GM21723 (cell line): ENCODE data around the gene PGP.
"Not testable (repeated sequence)": the region's sequence is repeated elsewhere in the genome, so short reads cannot be mapped to it uniquely, and the experiment has no call there.

Experiments used
- ATAC-seq: cut with Tn5 transposase; IDR thresholded peaks from one replicate; pipeline ENCODE4 v1.9.1; 2021; ENCODE audit warnings: mild to moderate bottlenecking, moderate library complexity; ENCODE audit not compliant: unreplicated experiment

Gene PGP

DNA sequence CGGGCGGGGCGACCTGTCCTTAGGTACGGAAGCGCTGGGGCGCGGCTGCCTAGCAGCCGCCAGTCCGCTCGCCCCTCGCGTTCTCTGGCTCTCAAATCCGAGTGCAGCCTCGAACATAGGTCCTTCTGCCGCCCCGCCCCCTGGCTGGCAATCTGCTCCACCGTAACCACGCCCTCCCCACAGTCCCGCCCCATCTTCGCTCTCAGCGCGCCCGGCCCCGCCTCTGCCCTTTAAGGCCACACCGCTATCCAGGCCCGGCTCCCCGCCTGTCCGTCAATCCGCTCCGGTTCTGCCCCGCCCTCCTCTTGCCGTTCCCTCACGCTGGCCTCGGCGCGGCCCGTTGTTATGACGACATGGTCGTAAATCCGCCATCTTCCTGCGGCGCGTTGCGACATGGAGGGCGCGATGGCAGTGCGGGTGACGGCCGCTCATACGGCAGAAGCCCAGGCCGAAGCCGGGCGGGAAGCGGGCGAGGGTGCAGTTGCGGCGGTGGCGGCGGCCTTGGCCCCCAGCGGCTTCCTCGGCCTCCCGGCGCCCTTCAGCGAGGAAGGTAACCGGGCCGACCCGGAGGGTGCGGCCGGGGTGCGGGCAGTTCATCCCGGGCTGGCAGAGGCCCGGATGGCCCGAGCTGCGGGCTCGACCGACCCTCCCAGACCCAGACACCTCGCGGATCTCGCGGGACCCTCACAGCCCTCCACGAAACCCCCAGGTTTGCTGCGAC lies 8.7 kb upstream of the PGP start, which contains the start of gene E4F1:
Gene E4F1 (plus strand): TSS at position 371 of the 721 bp plus-strand sequence. CDS start 23 bp downstream, at position 394.
- ATAC-seq: peak; percentile 89

DNA sequence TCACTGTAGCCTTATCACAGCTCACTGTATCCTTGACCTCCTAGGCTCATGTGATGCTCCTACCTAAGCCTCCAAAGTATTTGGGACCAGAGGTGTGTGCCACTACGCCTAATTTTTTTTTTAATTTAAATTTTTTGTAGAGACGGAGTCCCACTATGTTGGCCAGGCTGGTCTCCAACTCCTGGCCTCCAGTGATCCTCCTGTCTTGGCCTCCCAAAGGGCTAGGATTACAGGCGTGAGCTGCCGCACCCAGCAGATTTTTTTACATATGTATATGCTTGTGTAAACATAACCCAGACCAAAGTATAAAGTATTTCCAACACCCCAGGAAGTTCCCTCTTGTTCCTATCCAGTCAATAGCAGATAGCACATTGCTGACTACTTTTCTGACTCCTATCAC lies 1.7 kb upstream of the PGP start:
- ATAC-seq: no peak

DNA sequence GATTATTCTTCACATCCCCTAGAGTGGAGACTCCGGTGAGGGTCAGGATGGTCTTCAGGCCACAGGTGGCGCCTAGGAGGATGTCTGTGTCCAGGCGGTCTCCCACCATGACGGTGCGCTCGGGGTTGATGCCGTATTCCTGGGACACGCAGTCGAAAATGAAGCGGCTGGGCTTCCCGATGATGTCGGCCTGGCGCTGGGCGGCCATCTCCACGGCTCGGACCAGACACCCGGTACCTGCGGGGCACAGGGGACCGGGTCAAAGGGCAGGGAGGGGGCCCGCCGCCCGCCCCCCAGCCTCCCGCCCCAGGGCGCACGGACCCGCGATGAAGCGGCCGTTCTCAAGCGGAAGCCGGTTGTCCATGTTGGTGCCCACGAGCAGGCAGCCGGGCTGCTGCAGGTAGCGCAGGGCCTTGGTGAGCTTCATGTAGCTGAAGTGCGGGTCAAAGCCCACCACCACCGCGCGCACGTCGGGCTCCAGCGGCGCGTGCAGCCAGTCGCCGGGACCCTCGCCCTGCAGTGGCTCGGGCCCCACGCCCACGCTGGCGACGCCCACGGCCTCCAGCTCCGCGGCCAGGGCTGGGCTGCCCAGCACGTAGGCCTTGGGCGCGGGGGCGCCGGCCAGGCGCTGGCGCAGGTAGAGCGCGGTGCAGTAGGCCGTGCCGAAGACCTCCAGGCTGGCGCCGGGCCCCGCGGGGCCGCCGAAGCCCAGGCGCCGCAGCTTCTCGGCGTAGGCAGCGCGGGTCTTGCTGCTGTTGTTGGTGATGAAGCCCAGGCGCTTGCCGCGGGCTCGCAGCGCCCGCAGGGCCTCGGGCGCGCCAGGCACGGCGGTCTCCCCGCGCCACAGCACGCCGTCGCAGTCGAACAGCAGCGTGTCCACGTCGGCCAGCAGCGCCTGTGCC lies 572 bp downstream of the PGP start:
- ATAC-seq: peak; percentile 5

DNA sequence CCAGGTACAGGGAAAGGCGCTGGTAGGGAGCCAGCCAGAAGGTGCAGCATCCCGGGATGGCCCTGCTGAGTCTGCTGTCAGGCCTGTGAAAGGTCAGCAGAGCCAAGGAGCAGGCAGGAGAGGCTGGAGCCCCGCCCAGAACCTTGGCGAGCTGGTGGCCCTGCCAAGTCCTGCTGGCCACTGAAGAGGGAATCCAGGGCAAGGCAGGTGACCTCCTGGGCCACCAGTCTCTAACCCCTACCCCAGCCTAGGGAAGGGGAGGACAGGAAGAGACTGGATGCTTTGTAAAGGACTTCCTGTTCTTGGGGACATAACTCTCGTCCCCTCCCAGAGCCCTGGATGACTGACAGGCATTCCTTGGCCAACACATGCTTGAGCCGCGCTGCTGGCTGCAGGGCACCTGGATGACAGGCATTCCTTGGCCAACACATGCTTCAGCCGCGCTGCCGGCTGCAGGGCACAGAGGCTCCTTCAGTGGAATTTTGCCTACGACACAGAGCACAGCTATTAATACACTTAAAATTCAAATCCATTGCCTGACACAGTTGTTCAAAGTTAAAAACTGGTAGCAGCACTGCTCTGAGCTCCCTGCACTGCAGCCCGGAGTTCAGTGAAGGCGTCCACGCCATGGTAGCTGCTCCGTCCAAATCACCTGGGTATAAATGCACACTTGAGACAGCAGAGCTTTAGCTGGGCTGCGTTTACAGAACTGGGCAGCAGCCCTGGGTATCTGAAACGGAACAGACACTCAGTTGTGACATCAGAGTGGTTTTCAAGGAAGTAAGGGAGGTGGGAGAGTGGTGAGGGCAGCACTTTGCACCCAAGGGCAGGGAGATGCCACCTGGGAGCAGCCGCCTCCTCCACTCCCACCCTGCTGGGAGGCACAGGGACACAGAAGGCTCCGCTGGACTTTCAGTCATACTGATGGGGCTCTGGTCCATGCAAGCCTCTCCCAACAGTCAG lies 2.0 kb downstream of the PGP start:
- no peak for ATAC-seq

DNA sequence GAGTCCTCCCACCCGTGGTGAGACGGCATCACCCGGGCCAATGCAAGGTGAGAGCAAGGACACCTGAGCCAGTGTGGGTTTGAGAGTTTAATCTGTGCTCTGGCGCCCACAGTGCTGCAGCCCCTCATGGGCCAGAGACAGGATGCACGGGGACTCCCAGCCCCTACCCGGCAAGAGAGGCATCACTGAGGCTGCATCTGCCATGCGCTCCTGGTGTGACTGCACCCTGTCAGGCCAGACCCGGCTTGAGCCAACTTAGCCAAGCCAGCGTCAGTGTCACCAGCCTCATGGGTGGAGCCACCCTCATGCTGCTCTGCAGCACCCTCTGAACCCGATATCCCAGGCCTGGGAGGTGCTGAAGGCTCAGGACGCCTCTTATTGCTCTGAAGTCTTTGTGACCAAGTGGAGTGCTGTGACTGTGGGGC lies 2.7 kb downstream of the PGP start:
- no peak for ATAC-seq

DNA sequence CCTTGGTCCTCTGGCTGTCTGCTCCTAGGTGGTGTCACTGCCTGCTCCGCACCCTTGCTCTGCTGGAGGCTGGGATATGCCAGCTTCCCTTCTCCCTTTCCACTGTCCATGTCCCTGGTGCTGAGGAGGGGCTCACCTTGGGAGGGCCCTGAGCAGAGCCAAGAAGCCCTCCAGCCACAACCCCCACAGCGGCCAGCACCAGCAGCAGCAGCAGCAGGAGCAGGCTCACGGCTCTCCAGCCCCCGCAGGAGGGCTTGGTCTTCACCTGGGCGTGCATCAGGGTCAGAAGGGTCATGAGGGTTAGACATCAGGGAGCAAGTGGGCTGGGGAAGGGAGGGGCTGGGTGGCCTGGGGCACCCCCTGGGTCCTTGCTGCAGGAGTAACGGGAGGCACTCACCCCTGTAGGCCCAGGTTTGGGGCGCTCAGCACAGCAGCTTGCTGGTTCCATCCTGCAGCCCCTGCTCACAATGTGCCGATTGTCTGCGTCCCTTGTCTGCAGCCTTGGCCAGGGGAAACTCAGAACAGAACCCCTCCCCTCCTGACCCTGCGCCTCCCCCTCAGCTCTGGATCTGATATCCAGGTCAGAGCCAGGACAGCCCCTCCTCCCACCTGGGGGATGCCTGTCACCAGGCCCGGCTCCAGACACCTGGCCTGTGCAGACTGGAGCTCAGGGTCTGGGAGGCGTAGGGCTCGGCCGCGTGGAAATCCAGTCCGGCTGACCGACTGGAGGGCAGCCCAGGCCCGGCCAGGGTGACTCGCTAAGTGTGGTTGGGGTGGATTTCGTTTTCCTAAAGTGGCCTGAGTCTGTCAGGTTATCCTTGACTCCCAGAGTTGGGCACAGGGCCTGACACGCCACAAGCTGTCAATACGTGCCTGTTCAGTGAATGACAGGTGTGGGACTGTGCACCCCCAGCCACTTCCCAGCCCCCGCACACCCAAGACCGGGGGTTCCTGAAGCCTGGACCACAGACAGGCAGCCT lies 4.0 kb downstream of the PGP start, which contains the start of gene BRICD5:
Gene BRICD5 (minus strand): TSS at position 478 of the 980 bp plus-strand sequence. CDS start 30 bp downstream, at position 448.
- ATAC-seq: no peak

DNA sequence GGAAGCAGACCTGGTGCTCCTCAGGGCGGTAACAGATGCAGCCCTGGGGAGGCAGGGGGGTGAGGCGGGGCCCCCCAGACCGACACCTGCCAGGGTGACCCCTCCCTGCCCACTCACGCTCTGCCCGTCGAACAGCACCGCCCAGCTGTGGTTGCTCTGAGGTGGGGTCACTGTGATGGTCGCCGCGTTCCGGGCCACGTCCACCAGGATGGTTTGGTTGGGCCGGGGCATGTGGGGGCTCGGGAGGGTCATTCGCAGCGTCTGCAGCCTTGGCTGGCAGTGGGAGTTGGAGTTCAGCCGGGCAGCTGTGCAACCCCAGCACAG lies 4.7 kb downstream of the PGP start:
- no peak for ATAC-seq

DNA sequence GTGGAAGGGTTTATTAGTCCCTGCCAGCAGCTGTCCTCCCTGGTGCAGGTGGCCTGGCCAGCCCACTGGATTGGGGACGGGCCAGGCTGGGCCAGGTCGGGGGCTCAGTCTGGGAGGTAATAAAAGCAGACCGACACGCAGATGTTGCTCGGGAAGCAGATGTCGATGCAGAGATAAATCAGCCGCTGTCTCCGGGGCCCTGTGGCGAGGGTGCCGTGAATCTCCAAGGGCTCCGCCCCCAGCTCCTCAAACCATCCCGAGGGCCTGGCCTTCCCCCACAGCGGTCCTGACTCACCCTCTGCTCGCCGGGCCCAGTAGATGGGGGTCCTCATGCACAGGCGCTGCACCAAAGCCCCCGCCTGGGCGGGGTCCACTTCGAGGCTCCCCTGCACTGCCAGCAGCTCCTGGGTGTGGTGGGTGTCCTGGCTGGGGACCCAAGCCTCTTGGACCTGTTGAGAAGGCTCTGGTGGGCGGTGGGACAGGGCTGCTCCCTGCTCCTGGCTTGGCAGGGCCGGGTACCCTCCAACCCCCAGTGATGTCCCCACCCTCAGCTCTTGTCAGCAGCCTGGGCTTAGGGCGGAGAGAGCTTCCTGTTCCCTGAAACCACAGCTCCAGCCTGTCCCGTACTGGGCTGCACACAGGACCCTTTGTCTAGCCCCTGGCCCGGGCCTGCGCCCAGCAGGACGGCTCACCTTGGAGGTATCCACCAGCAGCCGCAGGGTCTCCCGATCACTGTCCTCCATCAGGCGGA lies 5.2 kb downstream of the PGP start:
- no peak for ATAC-seq

DNA sequence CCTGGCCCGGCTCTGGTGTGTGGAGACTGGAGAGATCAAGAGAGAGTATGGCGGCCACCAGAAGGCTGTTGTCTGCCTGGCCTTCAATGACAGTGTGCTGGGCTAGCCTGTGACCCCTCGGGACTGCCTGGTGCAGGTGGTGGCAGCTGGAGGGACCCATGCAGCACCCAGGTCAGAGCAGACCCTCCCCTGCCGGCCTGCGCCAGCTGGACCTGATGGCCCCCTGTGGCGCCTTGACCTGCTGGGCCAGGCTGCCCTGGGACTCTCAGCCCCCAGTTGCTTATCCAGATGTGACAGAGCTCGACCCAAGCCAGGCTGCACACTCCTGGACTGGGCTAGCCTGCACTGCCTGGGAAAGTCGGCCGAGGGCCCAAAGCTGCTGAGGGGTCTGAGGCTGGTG lies 5.9 kb downstream of the PGP start:
- ATAC-seq: no peak

DNA sequence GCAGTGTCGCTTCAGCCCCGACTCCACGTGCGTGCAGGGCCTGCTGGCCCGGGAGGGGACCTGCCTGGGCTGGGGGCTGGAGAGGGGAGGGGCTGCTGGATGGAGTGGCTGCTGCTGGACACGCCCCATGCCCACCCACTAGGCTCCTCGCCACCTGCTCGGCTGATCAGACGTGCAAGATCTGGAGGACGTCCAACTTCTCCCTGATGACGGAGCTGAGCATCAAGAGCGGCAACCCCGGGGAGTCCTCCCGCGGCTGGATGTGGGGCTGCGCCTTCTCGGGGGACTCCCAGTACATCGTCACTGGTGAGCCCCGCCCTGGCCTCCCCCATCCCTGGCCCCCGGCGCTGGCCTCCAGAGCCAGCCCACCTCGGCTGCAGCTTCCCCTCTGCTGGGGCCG lies 6.3 kb downstream of the PGP start:
- no peak for ATAC-seq

DNA sequence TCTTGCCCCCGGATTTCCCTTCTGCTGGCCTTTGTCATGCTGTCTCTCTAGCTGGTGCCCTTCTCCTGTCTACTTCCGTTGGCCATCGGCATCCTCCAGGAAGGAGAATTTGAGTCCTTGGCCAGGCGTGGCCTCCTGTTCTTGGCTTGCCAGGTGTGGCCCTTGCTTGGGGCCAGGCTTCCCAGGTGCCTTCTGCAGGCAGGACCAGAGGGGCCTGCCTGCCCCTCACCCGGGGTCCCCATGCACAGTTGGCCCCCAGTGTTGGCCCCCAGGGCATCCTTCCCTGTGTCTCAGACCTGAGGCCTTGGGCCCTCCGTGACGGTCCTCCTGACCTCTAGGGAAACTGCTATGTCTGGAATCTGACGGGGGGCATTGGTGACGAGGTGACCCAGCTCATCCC lies 6.8 kb downstream of the PGP start:
- ATAC-seq: no peak

DNA sequence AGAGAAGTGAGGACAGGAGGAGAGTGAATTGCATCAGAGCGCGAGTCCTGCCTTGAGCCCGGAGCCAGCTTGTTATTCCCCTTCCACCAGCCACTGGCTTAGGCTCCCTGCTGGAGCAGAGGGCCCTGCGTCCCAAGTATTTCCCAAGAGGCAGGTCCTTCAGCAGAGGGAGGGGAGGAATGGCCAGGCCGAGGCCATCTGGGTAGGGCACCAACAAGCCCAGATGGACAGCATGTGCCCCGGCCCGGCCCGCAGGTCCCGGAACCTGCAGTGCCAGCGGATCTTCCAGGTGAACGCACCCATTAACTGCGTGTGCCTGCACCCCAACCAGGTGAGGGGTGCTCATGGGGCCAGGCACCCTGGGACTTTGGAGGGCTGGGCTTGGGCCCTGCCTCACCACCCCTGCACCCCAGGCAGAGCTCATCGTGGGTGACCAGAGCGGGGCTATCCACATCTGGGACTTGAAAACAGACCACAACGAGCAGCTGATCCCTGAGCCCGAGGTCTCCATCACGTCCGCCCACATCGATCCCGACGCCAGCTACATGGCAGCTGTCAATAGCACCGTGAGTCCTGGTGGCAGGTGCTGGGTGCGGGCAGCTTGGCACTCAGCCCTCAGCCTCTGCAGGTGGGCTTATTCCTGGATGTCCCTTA lies 7.7 kb downstream of the PGP start:
- ATAC-seq: no peak

DNA sequence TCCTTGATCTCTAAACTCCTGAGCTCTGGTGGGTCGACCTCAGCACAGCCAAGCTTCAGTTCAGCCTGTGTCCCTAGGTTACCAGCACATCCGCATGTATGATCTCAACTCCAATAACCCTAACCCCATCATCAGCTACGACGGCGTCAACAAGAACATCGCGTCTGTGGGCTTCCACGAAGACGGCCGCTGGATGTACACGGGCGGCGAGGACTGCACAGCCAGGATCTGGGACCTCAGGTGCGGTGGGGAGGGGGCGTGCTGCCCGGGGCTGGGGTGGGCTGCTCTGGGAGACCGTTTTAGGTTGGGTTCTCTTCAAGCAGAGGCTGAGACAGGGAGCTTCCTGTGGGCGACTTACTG lies 8.2 kb downstream of the PGP start:
- no peak for ATAC-seq

DNA sequence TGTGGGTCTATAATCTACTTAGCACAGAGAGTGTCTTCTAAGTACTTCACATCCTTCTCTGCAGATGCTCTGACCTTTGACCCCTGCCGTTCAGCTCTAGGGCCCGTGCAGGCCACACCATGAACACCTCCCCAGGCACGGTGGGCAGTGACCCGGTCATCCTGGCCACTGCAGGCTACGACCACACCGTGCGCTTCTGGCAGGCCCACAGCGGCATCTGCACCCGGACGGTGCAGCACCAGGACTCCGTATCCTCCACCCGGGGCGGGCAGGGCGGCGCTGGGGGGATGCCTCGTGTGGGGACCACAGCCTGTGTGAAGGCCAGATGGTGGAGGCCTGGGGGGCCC lies 8.7 kb downstream of the PGP start:
- ATAC-seq: peak; percentile 16

DNA sequence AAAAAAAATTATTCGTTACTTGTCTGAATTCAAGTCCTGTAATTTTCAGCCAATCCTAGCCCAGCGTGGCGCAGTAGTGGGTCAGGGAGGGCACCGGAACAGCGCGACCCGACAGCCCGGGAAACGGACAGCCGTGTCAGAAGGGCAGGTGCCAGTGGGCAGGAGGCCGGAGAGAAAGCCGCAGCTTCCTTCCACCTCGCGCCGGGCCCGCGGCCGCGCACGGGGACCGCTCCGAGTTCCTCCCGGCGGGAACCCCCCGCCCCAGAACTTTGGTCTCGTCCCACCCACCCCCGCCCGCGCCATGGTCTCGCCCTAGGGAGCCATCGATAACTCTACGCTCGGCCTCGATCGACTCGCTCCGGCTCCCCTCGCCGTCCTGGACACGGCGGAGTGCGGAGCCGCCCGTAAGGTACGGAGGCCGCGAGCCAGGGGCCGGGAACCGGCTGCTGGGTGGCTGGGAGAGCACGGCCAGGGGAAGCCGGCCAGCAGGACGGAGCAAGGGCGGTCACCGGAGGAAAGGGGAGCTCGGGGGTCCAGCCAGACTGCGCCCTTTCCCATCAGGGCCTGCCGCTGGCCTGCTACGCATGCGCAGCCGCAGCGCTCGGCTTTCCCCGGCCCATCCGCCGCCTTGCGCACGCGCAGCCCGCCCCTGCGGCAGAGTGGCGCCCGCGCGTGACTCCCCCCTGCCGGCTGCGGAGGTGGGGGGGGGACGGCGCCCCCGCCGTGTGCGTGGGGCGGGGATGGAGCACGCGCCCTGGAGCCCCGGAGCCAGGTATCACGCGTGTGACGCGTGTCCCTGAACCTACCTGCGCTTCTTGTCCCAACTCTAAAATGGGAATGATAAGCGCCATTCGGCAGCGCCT lies 9.3 kb downstream of the PGP start, which contains the start of gene MLST8:
Gene MLST8 (plus strand): TSS at position 351 of the 863 bp plus-strand sequence. CDS start 632 bp downstream, outside the sequence.
- ATAC-seq: peak; percentile 60

DNA sequence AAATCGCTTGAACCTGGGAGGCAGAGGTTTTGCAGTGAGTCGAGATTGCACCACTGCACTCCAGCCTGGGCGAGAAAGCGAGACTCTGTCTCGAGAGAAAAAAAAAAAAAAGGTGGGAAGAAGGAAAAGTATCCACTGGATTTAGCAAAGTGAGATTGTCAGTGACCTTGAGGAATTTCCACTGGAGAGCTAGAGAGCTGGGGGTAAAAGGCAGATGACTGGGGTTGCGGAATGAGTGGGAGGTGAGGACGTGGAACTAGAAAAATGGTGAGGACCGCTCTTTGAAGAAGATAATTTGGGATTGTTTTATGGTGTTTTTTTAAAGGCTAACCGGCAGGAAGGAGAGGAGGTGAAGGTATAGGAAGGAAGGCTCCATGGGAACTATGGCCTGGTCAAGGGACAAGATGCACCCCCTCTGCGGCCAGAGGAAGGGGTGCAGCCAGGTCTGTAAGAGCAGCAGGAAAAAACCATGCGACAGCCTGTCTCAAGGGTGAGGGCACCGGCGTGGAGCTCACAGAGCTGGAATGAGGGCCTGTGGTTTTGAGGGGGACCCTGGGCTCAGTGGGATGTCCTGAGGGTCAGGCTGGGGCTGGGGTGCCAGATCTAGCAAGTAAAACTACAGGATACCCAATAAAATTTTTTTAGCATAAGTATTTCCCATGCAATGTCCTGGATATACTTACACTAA lies 10.1 kb downstream of the PGP start:
- no peak for ATAC-seq

DNA sequence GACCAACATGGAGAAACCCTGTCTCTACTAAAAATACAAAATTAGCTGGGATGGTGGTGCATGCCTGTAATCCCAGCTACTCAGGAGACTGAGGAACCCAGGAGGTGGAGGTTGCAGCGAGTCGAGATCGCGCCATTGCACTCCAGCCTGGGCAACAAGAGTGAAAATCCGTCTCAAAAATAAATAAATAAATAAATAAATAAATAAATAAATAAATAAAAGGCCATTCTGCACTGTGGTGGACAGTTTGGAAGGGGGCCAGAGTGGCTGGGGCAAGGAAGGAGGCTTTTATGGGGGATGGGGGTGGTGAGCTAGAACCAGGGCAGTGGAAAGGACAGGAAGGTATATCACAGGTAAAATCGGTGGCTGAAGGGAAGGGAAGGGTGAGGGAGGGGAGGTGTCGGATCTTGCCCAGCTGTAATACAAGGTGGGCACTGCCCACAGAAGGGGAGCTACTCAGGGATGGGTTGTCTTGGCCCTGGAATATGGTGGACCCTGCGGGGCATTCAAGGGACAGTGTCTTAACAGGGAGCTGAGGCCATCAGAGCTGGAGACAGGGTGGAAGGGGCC lies 11.4 kb downstream of the PGP start:
- not testable (repeated sequence) for ATAC-seq
